ENCODE results near the gene ZNF804B. TPM values are rescaled to one million over a fixed set of nuclear protein-coding genes. Genes with fewer than 3 reads are reported as not detected.

Gene ZNF804B
- total RNA-seq, 1 experiment from 2014 or later: not detected

GRCh38 chr7:88791891-88792290, 32.4 kb downstream of the ZNF804B start:
- no peak overlapping the region for H3K9ac ChIP-seq (ENCODE audit: low read length)
- ChIA-PET CTCF (no interaction called here), POLR2A (ENCODE audit: unreplicated experiment) (no interaction called here)
- H3K9me2 ChIP-seq (replicated peaks; ENCODE audit: low read length): no peaks in the 10 kb centered on the region
- intact Hi-C loops (cut with micrococcal nuclease): no loop called here
- TF ChIP-seq CTCF (conservative IDR thresholded peaks at IDR 0.05; ENCODE audit: low read depth, low read length) (no peak), EZH2 (IDR thresholded peaks at IDR 0.05; ENCODE audit: low read length, unreplicated experiment) (no peak), EZH2phosphoT487 (IDR thresholded peaks at IDR 0.05; ENCODE audit: borderline replicate concordance, low read length) (no peak)
- H2AFZ ChIP-seq (ENCODE audit: low read length): no peak overlapping the region
- H3K4me2 ChIP-seq (ENCODE audit: low read length): no peak overlapping the region
- no peaks in the 10 kb centered on the region for H3K79me2 ChIP-seq (ENCODE audit: low read length)
- no peaks in the 10 kb centered on the region for H4K20me1 ChIP-seq (ENCODE audit: low read length)
- H3K4me3 ChIP-seq (ENCODE audit: low read length): no peak overlapping the region
- DNase-seq (no peak), ATAC-seq (no peak)
- no peaks in the 10 kb centered on the region for H3F3A ChIP-seq (ENCODE audit: low read length, unreplicated experiment)
- no TSS peak for BruUV-seq (replicated peaks)
- H3K4me1 ChIP-seq (ENCODE audit: insufficient read depth, low read length): no peaks in the 10 kb centered on the region
- H3K27me3 ChIP-seq (ENCODE audit: low read length): no peaks in the 10 kb centered on the region
- no peaks in the 10 kb centered on the region for H3K36me3 ChIP-seq (ENCODE audit: low read depth, low read length)
- no peak overlapping the region for H3K27ac ChIP-seq (ENCODE audit: low read length)
- no peaks in the 10 kb centered on the region for H3K9me3 ChIP-seq (ENCODE audit: low read length)

GRCh38 chr7:88792361-88792760, 32.9 kb downstream of the ZNF804B start:
- ChIA-PET POLR2A (ENCODE audit: unreplicated experiment) (no interaction called here), CTCF (interaction anchor here (0.6 kb wide), 1 partner anchor 494 kb away, joined by 3 read pairs; no protein-coding TSS in a partner anchor)
- Histone ChIP-seq H3K9me2 (replicated peaks; ENCODE audit: low read length) (no peaks in the 10 kb centered on the region), H2AFZ (ENCODE audit: low read length) (no peak overlapping the region), H3K36me3 (ENCODE audit: low read depth, low read length) (no peaks in the 10 kb centered on the region), H3K79me2 (ENCODE audit: low read length) (no peaks in the 10 kb centered on the region), H3K27ac (ENCODE audit: low read length) (no peak overlapping the region), H3K4me3 (ENCODE audit: low read length) (no peak overlapping the region), H3F3A (ENCODE audit: low read length, unreplicated experiment) (no peaks in the 10 kb centered on the region), H4K20me1 (ENCODE audit: low read length) (no peaks in the 10 kb centered on the region), H3K4me1 (ENCODE audit: insufficient read depth, low read length) (no peaks in the 10 kb centered on the region), H3K27me3 (ENCODE audit: low read length) (no peaks in the 10 kb centered on the region), H3K9me3 (ENCODE audit: low read length) (no peaks in the 10 kb centered on the region), H3K9ac (ENCODE audit: low read length) (no peak overlapping the region), H3K4me2 (ENCODE audit: low read length) (no peak overlapping the region)
- intact Hi-C loops (cut with micrococcal nuclease): no loop called here
- TF ChIP-seq CTCF (conservative IDR thresholded peaks at IDR 0.05; ENCODE audit: low read depth, low read length) (no peak), EZH2phosphoT487 (IDR thresholded peaks at IDR 0.05; ENCODE audit: borderline replicate concordance, low read length) (no peak), EZH2 (IDR thresholded peaks at IDR 0.05; ENCODE audit: low read length, unreplicated experiment) (no peak)
- no TSS peak for BruUV-seq (replicated peaks)
- DNase-seq (no peak), ATAC-seq (no peak)

GRCh38 chr7:88795553-88795952, 36.1 kb downstream of the ZNF804B start, which contains the start of gene TEX47:
Gene TEX47 (minus strand): TSS chr7:88795737. CDS start chr7:88794942, 795 bp downstream.
- H3K9ac ChIP-seq (ENCODE audit: low read length): no peak within 1 kb of the TSS
- no peak within 1 kb of the TSS for H3K4me2 ChIP-seq (ENCODE audit: low read length)
- no TSS peak for BruUV-seq (replicated peaks)
- H3K4me3 ChIP-seq (ENCODE audit: low read length): no peak within 1 kb of the TSS
- no peaks in the 10 kb centered on the region for H4K20me1 ChIP-seq (ENCODE audit: low read length)
- H2AFZ ChIP-seq (ENCODE audit: low read length): no peak within 1 kb of the TSS
- H3K27me3 ChIP-seq (ENCODE audit: low read length): no peaks in the 10 kb centered on the region
- H3K9me2 ChIP-seq (replicated peaks; ENCODE audit: low read length): no peaks in the 10 kb centered on the region
- no peaks in the 10 kb centered on the region for H3K79me2 ChIP-seq (ENCODE audit: low read length)
- H3K9me3 ChIP-seq (ENCODE audit: low read length): no peaks in the 10 kb centered on the region
- TF ChIP-seq CTCF (conservative IDR thresholded peaks at IDR 0.05; ENCODE audit: low read depth, low read length) (no peak), EZH2 (IDR thresholded peaks at IDR 0.05; ENCODE audit: low read length, unreplicated experiment) (no peak), EZH2phosphoT487 (IDR thresholded peaks at IDR 0.05; ENCODE audit: borderline replicate concordance, low read length) (no peak)
- no peak within 1 kb of the TSS for H3K27ac ChIP-seq (ENCODE audit: low read length)
- POLR2A ChIA-PET (ENCODE audit: unreplicated experiment): interaction anchor here (0.6 kb wide), 1 partner anchor 248 kb away, joined by 3 read pairs; no protein-coding TSS in a partner anchor
- no peaks in the 10 kb centered on the region for H3K4me1 ChIP-seq (ENCODE audit: insufficient read depth, low read length)
- ATAC-seq (no peak; the same call in 1 of the 2 replicates), DNase-seq (no peak)
- H3F3A ChIP-seq (ENCODE audit: low read length, unreplicated experiment): no peaks in the 10 kb centered on the region
- H3K36me3 ChIP-seq (ENCODE audit: low read depth, low read length): no peaks in the 10 kb centered on the region
- CTCF ChIA-PET: no interaction called here
- intact Hi-C loops (cut with micrococcal nuclease): no loop called here
